ENCODE results near the gene SFSWAP.
A peak's percentile ranks its signal among the peaks of the same experiment; 100 is the strongest.

SFSWAP gene

GRCh38 chr12:131835616-131836171 is 124.8 kb downstream of the SFSWAP start:
- no peak for DNase-seq (ENCODE audit: low read depth)
- TF ChIP-seq, protein P1, sequence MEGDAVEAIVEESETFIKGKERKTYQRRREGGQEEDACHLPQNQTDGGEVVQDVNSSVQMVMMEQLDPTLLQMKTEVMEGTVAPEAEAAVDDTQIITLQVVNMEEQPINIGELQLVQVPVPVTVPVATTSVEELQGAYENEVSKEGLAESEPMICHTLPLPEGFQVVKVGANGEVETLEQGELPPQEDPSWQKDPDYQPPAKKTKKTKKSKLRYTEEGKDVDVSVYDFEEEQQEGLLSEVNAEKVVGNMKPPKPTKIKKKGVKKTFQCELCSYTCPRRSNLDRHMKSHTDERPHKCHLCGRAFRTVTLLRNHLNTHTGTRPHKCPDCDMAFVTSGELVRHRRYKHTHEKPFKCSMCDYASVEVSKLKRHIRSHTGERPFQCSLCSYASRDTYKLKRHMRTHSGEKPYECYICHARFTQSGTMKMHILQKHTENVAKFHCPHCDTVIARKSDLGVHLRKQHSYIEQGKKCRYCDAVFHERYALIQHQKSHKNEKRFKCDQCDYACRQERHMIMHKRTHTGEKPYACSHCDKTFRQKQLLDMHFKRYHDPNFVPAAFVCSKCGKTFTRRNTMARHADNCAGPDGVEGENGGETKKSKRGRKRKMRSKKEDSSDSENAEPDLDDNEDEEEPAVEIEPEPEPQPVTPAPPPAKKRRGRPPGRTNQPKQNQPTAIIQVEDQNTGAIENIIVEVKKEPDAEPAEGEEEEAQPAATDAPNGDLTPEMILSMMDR (conservative IDR thresholded peaks at IDR 0.05; ENCODE audit: low read length) = no peak
- H3K4me3 ChIP-seq (ENCODE audit: low read length) = no peak overlapping the region

- DNase-seq (ENCODE audit: low read depth) = no peak
- TF ChIP-seq, protein P1 (conservative IDR thresholded peaks at IDR 0.05; ENCODE audit: low read length) = peak; percentile 50
- no peak overlapping the region for H3K4me3 ChIP-seq (ENCODE audit: low read length)
Measured at GRCh38 chr12:131836193-131836592, 125.3 kb downstream of the SFSWAP start.

GRCh38 chr12:131836714-131837397 is 126.0 kb downstream of the SFSWAP start:
- TF ChIP-seq, protein P1 (conservative IDR thresholded peaks at IDR 0.05; ENCODE audit: low read length) = no peak
- no peak overlapping the region for H3K4me3 ChIP-seq (ENCODE audit: low read length)
- DNase-seq (ENCODE audit: low read depth) = no peak

- DNase-seq (ENCODE audit: low read depth) = no peak
- TF ChIP-seq, protein P1 (conservative IDR thresholded peaks at IDR 0.05; ENCODE audit: low read length) = no peak
- H3K4me3 ChIP-seq (ENCODE audit: low read length) = no peak overlapping the region
Measured at GRCh38 chr12:131840643-131841416, 129.9 kb downstream of the SFSWAP start.

DNA sequence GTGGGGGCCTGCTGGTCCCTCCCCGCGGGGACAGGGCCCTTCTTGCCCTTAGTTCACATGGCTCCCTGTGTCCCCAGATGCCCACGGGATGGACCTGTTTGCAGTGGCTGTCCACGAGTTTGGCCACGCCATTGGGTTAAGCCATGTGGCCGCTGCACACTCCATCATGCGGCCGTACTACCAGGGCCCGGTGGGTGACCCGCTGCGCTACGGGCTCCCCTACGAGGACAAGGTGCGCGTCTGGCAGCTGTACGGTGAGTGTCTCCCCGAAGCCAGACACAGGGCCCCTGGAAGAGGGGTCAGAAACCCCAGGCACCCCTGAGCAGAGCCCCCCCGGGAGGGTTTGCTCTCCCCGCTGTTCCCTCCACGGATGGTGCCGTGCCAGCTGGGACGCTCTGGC is 130.7 kb downstream of the SFSWAP start:
- H3K4me3 ChIP-seq (ENCODE audit: low read length) = no peak overlapping the region

GRCh38 chr12:131842169-131842568 is 131.3 kb downstream of the SFSWAP start:
- no peak for DNase-seq (ENCODE audit: low read depth)
- TF ChIP-seq, protein P1 (conservative IDR thresholded peaks at IDR 0.05; ENCODE audit: low read length) = no peak
- no peak overlapping the region for H3K4me3 ChIP-seq (ENCODE audit: low read length)

More for the DNA sequence above, 130.7 kb downstream of the SFSWAP start:
- no peak for DNase-seq (ENCODE audit: low read depth)
- TF ChIP-seq, protein P1 (conservative IDR thresholded peaks at IDR 0.05; ENCODE audit: low read length) = no peak
